Transverse colon (tissue), 4 donors: ENCODE results near the gene ANXA5. TPM values are rescaled to one million over a fixed set of nuclear protein-coding genes. Genes with fewer than 3 reads are reported as not detected.

Experiments used
- DNase-seq: peaks from one replicate; pipeline ENCODE4 v3.0.0-alpha.2; 2019
- H3K27ac ChIP-seq, 4 donors: fragments of 200-600 bp; sonication (generic); 2 replicates each; pipeline ENCODE4 v1.5.1; 2016 to 2018; ENCODE audit warnings: inconsistent platforms in 4 of 4
- H3K27me3 ChIP-seq: fragments of 200-600 bp; sonication (generic); 2 replicates; pipeline ENCODE4 v1.5.1; 2017; ENCODE audit warnings: inconsistent platforms
- H3K36me3 ChIP-seq, 4 donors: fragments of 200-600 bp; sonication (generic); 2 replicates each; pipeline ENCODE4 v1.5.1; 2017 to 2019; ENCODE audit warnings: inconsistent platforms in 4 of 4
- H3K4me1 ChIP-seq, 4 donors: fragments of 200-600 bp; sonication (generic); 2 replicates each; pipeline ENCODE4 v1.5.1; 2017 to 2020; ENCODE audit warnings: inconsistent platforms in 4 of 4
- H3K4me3 ChIP-seq, 4 donors: fragments of 200-600 bp; sonication (generic); 1 replicate in 1 of 4; 2 replicates in 3 of 4; pipeline versions ENCODE4 v1.5.1 to v1.6.1; 2017 to 2019; ENCODE audit warnings: inconsistent platforms in 4 of 4
- H3K9me3 ChIP-seq, 2 donors: fragments of 200-600 bp; sonication (generic); 2 replicates each; pipeline ENCODE4 v1.5.1; 2017 to 2019; ENCODE audit warnings: inconsistent platforms in 2 of 2
- EP300 ChIP-seq: sonication (generic); formaldehyde crosslinking; IDR thresholded peaks from one replicate; pipeline ENCODE4 v1.6.1; 2017; ENCODE audit warnings: antibody characterized with exemption, low read depth
- POLR2A ChIP-seq: fragments of 450-650 bp; IDR thresholded peaks from one replicate; pipeline ENCODE4 v1.6.1; 2016; ENCODE audit warnings: antibody characterized with exemption, mild to moderate bottlenecking, moderate library complexity
- POLR2AphosphoS5 ChIP-seq, 3 donors: sonication (generic); formaldehyde crosslinking; IDR thresholded peaks; one replicate each; pipeline ENCODE4 v1.6.1; 2016; ENCODE audit warnings: antibody characterized with exemption in 3 of 3
- WGBS, 2 donors: methylation state at CpG; one replicate each; pipeline ENCODE4 v1.1.5; 2018; ENCODE audit warnings: low coverage in 1 of 2; 5-methylcytosine and 5-hydroxymethylcytosine counted together
- in situ Hi-C, 4 donors: fragments of 200-750 bp; cut with MboI; loops; one replicate each; pipeline versions ENCODE4 v1.15.0 to v1.15.1; 2017; ENCODE audit warnings: low sequenced_read_pairs in 3 of 4, low pct_ligation_motif_present in 1 of 4, low pct_unique_long_range_greater_than_20kb in 1 of 4
- intact Hi-C: fragments of 100-400 bp; cut with DNase I; formaldehyde crosslinking; loops from one replicate; pipeline ENCODE4 v1.15.1; 2023; ENCODE audit warnings: low total_unique reads
- total RNA-seq, 4 donors: library from RNA; depleted of rRNA; stranded (reverse); fragments of >200 nt; gene quantifications; one replicate each; pipeline ENCODE4 v1.1.0, GENCODE V29; 2016
- TF ChIP-seq, protein P1 (sequence below), 5 experiments: fragments of 200-600 bp in 3 of 5; fragments of 450-650 bp in 2 of 5; sonication (generic) in 3 of 5; IDR thresholded peaks; 1 replicate in 2 of 5; 2 replicates in 3 of 5; pipeline ENCODE4 v1.5.1; 2016 to 2017; ENCODE audit warnings: antibody characterized with exemption in 5 of 5, inconsistent platforms in 3 of 5, mild to moderate bottlenecking in 2 of 5, moderate library complexity in 1 of 5

The ANXA5 gene
- total RNA-seq, 4 donors from 2014 or later = 62.7 to 196 (median 135) TPM

DNA sequence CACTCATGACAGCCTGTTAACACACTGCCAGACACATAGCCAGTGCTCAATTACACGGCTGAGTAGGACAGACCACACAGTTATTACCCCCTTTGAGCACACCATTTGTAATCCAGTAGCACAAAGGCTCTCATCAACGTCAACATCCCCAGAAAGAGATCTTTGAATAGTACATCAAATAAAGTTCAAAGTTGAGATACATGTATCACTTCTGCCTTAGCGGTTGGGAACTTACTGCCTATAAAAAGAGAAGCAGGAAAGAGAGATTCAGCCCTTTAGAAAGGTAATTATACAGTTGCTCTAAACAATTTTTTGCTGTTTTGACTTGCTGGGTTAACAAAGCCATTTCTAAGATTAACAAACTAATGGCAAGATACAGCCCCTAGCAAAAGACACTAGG lies 16.2 kb downstream of the ANXA5 start:
- in situ Hi-C loops = no loop called here

DNA sequence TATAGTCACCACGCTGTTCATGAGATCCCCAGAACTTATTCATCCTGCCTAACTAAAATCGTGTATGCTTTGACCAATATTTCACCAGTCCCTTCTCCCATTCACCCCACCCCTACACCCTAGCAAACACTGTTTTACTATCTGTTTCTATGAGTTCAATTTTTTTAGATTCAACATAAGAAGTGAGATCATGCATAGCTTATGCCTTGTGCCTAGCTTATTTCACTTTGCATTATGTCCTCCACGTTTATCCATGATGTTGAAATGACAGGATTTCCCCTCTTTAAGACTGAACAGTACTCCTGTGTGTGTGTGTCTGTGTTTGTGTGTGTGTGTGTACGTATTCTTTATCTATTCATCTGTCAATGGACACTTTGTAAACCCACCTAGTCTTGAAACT lies 16.8 kb downstream of the ANXA5 start:
- in situ Hi-C loops = no loop called here

More for the DNA sequence above, 16.2 kb downstream of the ANXA5 start:
- Histone ChIP-seq H3K27me3 (no peaks in the 10 kb centered on the region), H3K4me3 (no peak overlapping the region), H3K27ac (no peak overlapping the region), H3K4me1 (no peaks in the 10 kb centered on the region), H3K9me3 (no peaks in the 10 kb centered on the region), H3K36me3 (peaks cover 0 to 75% (median 21%) of the 10 kb centered on the region in 4 donors)
- 83 to 87% methylated on average over 2 to 3 of the region's 3 CpGs for WGBS, 2 donors
- TF ChIP-seq POLR2A = no peak
- TF ChIP-seq, protein P1, sequence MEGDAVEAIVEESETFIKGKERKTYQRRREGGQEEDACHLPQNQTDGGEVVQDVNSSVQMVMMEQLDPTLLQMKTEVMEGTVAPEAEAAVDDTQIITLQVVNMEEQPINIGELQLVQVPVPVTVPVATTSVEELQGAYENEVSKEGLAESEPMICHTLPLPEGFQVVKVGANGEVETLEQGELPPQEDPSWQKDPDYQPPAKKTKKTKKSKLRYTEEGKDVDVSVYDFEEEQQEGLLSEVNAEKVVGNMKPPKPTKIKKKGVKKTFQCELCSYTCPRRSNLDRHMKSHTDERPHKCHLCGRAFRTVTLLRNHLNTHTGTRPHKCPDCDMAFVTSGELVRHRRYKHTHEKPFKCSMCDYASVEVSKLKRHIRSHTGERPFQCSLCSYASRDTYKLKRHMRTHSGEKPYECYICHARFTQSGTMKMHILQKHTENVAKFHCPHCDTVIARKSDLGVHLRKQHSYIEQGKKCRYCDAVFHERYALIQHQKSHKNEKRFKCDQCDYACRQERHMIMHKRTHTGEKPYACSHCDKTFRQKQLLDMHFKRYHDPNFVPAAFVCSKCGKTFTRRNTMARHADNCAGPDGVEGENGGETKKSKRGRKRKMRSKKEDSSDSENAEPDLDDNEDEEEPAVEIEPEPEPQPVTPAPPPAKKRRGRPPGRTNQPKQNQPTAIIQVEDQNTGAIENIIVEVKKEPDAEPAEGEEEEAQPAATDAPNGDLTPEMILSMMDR (IDR thresholded peaks at IDR 0.05) = no peak
- no peak for TF ChIP-seq POLR2AphosphoS5 (IDR thresholded peaks at IDR 0.05)
- no peak for TF ChIP-seq EP300
- no peak for DNase-seq
- intact Hi-C loops = no loop called here

DNA sequence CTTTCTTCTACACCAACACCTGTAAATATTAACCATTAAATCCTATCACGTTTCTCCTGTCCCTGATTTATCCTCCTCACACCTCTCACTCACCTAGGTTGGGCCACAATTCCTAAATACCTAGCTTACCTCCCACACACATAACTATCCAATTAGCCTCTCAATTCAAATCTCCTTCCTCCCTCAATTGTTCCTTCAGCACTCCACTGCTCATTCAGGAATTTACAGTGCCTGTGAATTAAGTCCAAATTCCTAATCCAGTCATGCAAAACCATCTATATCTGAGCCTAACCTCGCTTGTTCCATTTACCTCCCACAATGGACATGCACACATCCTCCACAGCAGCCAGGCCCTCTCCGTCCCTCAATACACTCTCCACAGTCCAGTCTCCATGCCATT lies 17.5 kb downstream of the ANXA5 start:
- Histone ChIP-seq H3K27me3 (no peaks in the 10 kb centered on the region), H3K36me3 (peaks cover 0 to 71% (median 18%) of the 10 kb centered on the region in 4 donors), H3K4me3 (no peak overlapping the region), H3K27ac (no peak overlapping the region), H3K4me1 (no peaks in the 10 kb centered on the region), H3K9me3 (no peaks in the 10 kb centered on the region)
- intact Hi-C loops (no loop called here), in situ Hi-C loops (no loop called here)
- TF ChIP-seq EP300 = no peak
- TF ChIP-seq POLR2A = no peak
- TF ChIP-seq POLR2AphosphoS5 (IDR thresholded peaks at IDR 0.05) = no peak
- TF ChIP-seq, protein P1 (IDR thresholded peaks at IDR 0.05) = no peak
- DNase-seq = no peak
- WGBS, 2 donors = 62 to 86% methylated on average over 3 of the region's 3 CpGs

More for the DNA sequence above, 16.8 kb downstream of the ANXA5 start:
- 82 to 98% methylated on average over 3 to 4 of the region's 4 CpGs for WGBS, 2 donors
- Histone ChIP-seq H3K9me3 (no peaks in the 10 kb centered on the region), H3K4me3 (no peak overlapping the region), H3K27ac (no peak overlapping the region), H3K36me3 (peaks cover 0 to 71% (median 18%) of the 10 kb centered on the region in 4 donors), H3K27me3 (no peaks in the 10 kb centered on the region), H3K4me1 (no peaks in the 10 kb centered on the region)
- TF ChIP-seq, protein P1 (IDR thresholded peaks at IDR 0.05) = no peak
- TF ChIP-seq POLR2A (no peak), POLR2AphosphoS5 (IDR thresholded peaks at IDR 0.05) (no peak), EP300 (no peak)
- intact Hi-C loops = no loop called here
- DNase-seq = no peak

GRCh38 chr4:121677524-121677923 lies 19.3 kb downstream of the ANXA5 start:
- 89 to 94% methylated on average over 1 of the region's 1 CpG for whole genome bisulfite sequencing, 2 donors
- intact Hi-C loops (no loop called here), in situ Hi-C loops (no loop called here)
- H3K4me1 ChIP-seq = no peaks in the 10 kb centered on the region
- peaks cover 0 to 61% (median 19%) of the 10 kb centered on the region in 4 donors for H3K36me3 ChIP-seq
- H3K4me3 ChIP-seq = no peak overlapping the region
- no peak for DNase-seq
- no peak overlapping the region for H3K27ac ChIP-seq
- TF ChIP-seq POLR2A (no peak), POLR2AphosphoS5 (IDR thresholded peaks at IDR 0.05) (no peak), EP300 (no peak)
- TF ChIP-seq, protein P1 (IDR thresholded peaks at IDR 0.05) = no peak
- H3K9me3 ChIP-seq = no peaks in the 10 kb centered on the region
- no peaks in the 10 kb centered on the region for H3K27me3 ChIP-seq
